Measurements from ENCODE around the gene UBE2E2.

UBE2E2 gene

DNA sequence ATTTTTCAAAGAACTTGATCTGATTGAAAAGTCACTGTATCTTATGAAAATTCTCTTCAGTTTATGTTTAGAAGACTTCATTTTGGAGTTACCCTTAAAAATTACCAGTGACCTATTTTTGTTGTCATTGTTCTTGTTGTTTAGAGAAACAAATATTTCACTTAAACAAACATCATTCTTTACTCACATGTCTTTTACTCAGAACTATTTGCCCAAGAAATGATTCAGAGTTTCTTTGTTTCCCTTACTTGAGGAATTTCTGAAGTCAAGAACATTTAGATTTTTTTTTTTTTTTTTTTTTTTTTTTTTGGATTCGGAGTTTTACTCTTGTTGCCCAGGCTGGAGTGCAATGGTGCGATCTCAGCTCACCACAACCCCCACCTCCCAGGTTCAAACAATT lies 343.1 kb downstream of the UBE2E2 start:
- ChIA-PET POLR2A (no interaction called here), CTCF (no interaction called here)
- DNase-seq (ENCODE audit: low read depth, low spot score): no peak
- H3K4me3 ChIP-seq (ENCODE audit: low read depth, low read length): no peak overlapping the region
- TF ChIP-seq, protein P1, sequence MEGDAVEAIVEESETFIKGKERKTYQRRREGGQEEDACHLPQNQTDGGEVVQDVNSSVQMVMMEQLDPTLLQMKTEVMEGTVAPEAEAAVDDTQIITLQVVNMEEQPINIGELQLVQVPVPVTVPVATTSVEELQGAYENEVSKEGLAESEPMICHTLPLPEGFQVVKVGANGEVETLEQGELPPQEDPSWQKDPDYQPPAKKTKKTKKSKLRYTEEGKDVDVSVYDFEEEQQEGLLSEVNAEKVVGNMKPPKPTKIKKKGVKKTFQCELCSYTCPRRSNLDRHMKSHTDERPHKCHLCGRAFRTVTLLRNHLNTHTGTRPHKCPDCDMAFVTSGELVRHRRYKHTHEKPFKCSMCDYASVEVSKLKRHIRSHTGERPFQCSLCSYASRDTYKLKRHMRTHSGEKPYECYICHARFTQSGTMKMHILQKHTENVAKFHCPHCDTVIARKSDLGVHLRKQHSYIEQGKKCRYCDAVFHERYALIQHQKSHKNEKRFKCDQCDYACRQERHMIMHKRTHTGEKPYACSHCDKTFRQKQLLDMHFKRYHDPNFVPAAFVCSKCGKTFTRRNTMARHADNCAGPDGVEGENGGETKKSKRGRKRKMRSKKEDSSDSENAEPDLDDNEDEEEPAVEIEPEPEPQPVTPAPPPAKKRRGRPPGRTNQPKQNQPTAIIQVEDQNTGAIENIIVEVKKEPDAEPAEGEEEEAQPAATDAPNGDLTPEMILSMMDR (IDR thresholded peaks at IDR 0.05; ENCODE audit: insufficient read depth, low read length, missing control alignments): no peak

- TF ChIP-seq, protein P1 (IDR thresholded peaks at IDR 0.05; ENCODE audit: insufficient read depth, low read length, missing control alignments): no peak
- CTCF ChIA-PET: interaction anchor here (1.9 kb wide), 1 partner anchor 11 kb away, joined by 5 read pairs; no protein-coding TSS in a partner anchor
- POLR2A ChIA-PET: no interaction called here
Observed at GRCh38 chr3:23547905-23548650, 345.0 kb downstream of the UBE2E2 start.

GRCh38 chr3:23548706-23549105 lies 345.6 kb downstream of the UBE2E2 start:
- POLR2A ChIA-PET: no interaction called here
- DNase-seq (ENCODE audit: low read depth, low spot score): no peak
- CTCF ChIA-PET: interaction anchor here (1.9 kb wide), 1 partner anchor 10 kb away, joined by 5 read pairs; no protein-coding TSS in a partner anchor
- H3K4me3 ChIP-seq (ENCODE audit: low read depth, low read length): no peak overlapping the region
- TF ChIP-seq, protein P1 (IDR thresholded peaks at IDR 0.05; ENCODE audit: insufficient read depth, low read length, missing control alignments): no peak

More at GRCh38 chr3:23547905-23548650, 345.0 kb downstream of the UBE2E2 start:
- no peak overlapping the region for H3K4me3 ChIP-seq (ENCODE audit: low read depth, low read length)
- no peak for DNase-seq (ENCODE audit: low read depth, low spot score)

GRCh38 chr3:23549148-23549910 lies 346.2 kb downstream of the UBE2E2 start:
- ChIA-PET POLR2A (no interaction called here), CTCF (no interaction called here)

GRCh38 chr3:23550402-23550801 lies 347.3 kb downstream of the UBE2E2 start:
- TF ChIP-seq, protein P1 (IDR thresholded peaks at IDR 0.05; ENCODE audit: insufficient read depth, low read length, missing control alignments): no peak
- no peak overlapping the region for H3K4me3 ChIP-seq (ENCODE audit: low read depth, low read length)
- POLR2A ChIA-PET: no interaction called here
- CTCF ChIA-PET: no interaction called here
- no peak for DNase-seq (ENCODE audit: low read depth, low spot score)

More at GRCh38 chr3:23549148-23549910, 346.2 kb downstream of the UBE2E2 start:
- no peak for DNase-seq (ENCODE audit: low read depth, low spot score)
- TF ChIP-seq, protein P1 (IDR thresholded peaks at IDR 0.05; ENCODE audit: insufficient read depth, low read length, missing control alignments): no peak
- no peak overlapping the region for H3K4me3 ChIP-seq (ENCODE audit: low read depth, low read length)

GRCh38 chr3:23552506-23552905 lies 349.4 kb downstream of the UBE2E2 start:
- POLR2A ChIA-PET: no interaction called here
- H3K4me3 ChIP-seq (ENCODE audit: low read depth, low read length): no peak overlapping the region
- TF ChIP-seq, protein P1 (IDR thresholded peaks at IDR 0.05; ENCODE audit: insufficient read depth, low read length, missing control alignments): no peak
- CTCF ChIA-PET: no interaction called here
- no peak for DNase-seq (ENCODE audit: low read depth, low spot score)
